ENCODE measurements around the gene DNAH10.

The DNAH10 gene

DNA sequence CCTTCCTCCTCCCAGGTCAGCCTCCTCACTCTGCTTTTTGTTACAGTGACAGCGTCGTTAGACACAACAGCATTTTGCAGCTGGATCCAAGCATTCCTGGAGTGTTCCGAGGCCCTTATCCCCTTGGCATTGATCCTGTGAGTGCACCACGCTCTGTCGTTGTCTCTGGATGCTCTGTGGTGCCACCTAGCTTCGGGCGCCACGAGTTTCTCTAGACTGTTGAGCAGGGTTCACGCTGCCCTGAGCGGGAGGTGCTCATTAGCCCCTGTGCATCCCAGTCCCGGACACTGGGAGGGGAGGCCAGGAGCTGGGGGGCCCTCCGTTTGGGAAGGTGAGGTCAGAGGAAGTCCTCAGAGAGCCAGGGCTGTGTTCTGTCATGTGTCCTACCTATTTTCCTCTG, 17.3 kb upstream of the DNAH10 start:
- DNase-seq (ENCODE audit: low read depth in 2 of 2) = no peak

DNA sequence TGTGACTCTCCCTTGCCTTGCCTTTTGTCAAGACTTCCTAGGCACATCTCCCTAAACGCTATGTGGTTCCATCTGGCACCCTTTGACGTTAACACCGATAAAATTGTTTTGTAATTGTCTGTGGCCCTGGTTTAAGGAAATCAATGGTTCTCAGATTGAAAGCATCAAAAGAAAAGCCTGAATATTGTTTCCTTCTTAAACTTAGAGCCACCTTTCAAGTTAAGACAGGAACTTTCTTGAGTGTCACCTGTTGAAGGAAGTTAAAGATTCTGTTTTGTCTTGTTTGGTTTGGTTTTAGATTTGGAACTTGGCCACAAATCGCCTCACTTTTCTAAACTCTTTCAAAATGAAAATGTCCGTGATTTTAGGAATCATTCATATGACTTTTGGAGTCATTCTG, 14.8 kb upstream of the DNAH10 start:
- no peak for DNase-seq (ENCODE audit: low read depth in 2 of 2)

- no peak for DNase-seq (ENCODE audit: low read depth in 2 of 2)
Measured at GRCh38 chr12:123748161-123748560, 13.9 kb upstream of the DNAH10 start.

- DNase-seq (ENCODE audit: low read depth in 2 of 2) = no peak
Measured at GRCh38 chr12:123748661-123749060, 13.4 kb upstream of the DNAH10 start.

- no peak for DNase-seq (ENCODE audit: low read depth in 2 of 2)
Measured at GRCh38 chr12:123749355-123749754, 12.7 kb upstream of the DNAH10 start.

DNA sequence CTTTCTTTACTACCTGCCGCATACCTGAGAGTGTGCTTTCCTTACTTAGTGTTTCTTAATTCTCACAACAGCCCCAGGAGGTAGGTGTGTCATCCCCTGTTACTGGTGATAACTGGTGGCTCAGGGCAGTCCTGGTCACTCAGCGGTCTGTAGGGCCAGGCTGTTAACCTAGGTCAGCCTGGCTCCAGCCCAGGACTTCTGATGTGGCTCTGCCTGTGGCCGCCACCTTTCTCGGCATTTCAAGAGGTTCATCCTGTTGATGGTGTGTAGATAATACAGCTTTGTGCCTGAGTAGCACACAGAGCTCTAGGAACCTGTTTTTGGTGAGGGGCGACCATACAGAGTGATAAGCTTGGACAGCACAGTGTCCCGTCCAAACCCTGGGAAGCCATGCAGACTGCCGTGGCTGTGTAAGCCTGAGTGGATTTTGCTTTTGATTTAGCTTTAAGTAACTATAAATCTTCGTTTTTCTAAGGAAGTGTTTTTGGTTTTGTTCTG, 11.9 kb upstream of the DNAH10 start:
- no peak for DNase-seq (ENCODE audit: low read depth in 2 of 2)

DNA sequence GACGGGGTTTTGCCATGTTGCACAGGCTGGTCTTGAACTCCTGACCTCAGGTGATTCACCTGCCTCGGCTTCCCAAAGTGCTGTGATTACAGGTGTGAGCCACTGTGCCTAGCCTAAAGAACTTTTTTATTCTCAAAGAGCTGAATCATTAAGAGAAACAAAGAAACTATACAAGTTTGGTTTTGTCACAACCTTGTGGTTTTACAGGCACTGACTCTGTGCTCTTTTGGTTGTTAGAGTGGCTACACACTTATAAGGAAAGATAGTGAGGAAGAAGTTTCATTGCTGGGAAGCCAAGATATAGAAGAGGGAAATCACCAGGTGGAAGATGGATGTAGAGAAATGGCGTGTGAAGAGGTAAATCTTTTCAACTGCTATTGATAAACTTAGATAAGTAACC, 10.1 kb upstream of the DNAH10 start:
- DNase-seq (ENCODE audit: low read depth in 2 of 2) = no peak

DNA sequence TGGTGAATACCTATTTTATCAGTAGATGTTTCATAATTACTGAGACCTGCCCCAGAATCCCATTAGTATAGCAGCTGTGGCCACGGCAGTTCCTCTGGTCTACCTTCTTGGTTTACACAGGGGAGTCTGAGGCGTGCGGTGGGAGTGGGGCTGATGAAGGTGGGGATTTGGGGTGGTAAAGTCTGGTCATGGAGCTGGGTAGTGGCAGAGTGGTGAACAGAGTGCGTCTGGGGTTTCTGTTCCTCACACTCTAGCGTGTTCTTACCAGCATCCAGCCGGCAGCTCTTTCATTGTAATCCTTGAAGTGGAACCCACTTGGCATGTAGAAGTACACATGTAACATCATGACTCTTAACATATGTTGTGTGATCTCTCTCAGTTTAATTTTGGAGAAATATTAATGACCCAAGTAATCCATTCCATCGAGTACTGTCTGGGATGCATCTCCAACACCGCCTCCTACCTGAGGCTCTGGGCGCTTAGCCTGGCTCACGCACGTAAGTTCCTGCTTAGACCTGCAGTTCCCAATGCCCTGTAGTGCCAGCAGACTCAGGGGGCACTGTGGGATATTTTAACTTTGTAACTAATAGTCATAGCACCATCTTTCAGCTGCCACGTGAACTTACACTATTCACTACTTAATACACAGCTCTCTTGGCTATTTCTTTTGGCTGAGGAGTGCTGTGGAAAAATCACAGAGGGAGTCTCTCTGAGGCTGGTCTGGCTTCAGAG, 7.9 kb upstream of the DNAH10 start:
- no peak for DNase-seq (ENCODE audit: low read depth in 2 of 2)

GRCh38 chr12:123757561-123757960, 4.5 kb upstream of the DNAH10 start:
- no peak for DNase-seq (ENCODE audit: low read depth in 2 of 2)

- DNase-seq (ENCODE audit: low read depth in 2 of 2) = no peak
Measured at GRCh38 chr12:123760267-123760938, 1.7 kb upstream of the DNAH10 start.

DNA sequence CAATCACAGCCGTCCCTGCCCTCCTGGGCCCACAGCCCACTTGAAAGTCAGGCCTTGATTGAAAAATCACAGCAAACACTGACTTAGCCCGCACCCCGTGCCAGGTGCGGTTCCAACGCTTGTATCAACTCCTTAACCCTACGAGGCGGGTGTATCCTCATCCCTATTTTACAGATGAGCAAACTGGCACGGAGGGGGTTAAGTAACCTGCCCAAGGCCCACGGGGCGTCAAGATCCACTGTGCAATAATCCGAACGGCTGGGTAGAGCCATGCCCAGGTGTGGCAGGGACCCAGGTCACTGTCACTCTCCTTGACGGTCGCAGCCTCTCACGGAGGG, 583 bp downstream of the DNAH10 start:
- no peak for DNase-seq (ENCODE audit: low read depth in 2 of 2)

- no peak for DNase-seq (ENCODE audit: low read depth in 2 of 2)
Measured at GRCh38 chr12:123763093-123763492, 992 bp downstream of the DNAH10 start.

GRCh38 chr12:123764109-123764508, 2.0 kb downstream of the DNAH10 start:
- no peak for DNase-seq (ENCODE audit: low read depth in 2 of 2)

GRCh38 chr12:123765504-123766035, 3.5 kb downstream of the DNAH10 start:
- no peak for DNase-seq (ENCODE audit: low read depth in 2 of 2)

DNA sequence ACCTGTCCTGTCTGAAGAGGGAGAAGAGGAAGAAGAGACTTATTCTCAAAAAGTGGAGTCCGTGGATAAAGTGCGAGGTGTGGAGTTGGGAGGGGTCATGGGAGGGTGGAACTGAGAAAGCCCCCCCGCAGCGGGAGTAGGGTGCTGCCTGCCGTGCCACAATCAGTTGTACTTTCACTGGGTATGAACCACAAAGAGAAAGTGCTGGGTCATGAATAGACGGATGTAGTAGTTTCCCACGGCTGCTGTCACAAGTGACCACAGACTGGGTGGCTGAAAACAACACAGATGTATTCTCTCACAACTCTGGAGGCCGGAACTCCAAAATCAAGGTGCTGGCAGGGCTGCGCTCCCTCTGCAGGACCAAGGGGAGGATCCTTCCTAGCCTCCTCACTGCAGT, 5.5 kb downstream of the DNAH10 start:
- no peak for DNase-seq (ENCODE audit: low read depth in 2 of 2)

DNA sequence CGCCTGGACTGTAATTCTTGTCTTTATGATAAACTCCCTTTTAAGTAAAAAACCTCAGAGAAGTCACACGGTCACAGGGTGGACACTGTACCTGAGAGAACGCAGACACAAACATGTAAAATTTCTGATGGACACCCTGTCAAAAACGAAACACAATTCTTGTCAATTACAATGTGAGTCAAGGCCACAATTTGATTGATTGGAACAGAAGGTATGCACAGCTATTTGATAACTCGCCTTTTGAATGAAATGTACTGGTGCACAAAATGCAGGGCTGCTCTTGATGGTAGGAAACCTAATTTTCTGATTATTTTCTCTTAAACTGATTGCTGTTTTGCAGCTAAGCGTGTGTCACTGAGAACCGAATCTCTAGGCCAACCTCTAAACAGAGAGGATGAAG, 9.2 kb downstream of the DNAH10 start:
- no peak for DNase-seq (ENCODE audit: low read depth in 2 of 2)

GRCh38 chr12:123772074-123772473, 10.0 kb downstream of the DNAH10 start:
- DNase-seq (ENCODE audit: low read depth in 2 of 2) = no peak

- DNase-seq (ENCODE audit: low read depth in 2 of 2) = no peak
Measured at GRCh38 chr12:123773375-123773774, 11.3 kb downstream of the DNAH10 start.

DNA sequence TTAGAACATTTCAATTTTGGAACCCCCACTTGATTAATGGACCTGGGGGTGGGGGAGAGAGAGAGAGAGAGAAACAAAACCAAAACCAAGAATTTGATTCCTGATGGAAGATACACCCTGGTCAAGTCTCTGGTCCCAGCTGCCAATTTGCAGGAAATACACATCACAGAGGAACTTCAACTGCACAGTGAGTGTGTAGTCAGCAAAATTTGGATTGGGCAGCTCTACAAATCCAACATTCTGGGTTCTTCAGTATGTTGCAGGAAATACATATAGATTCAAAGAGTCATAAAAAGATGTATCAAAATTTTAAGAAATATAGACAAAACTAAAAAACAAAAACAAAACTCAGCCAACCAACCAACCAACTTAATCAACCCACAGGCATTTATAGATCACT, 17.4 kb downstream of the DNAH10 start:
- no peak for DNase-seq (ENCODE audit: low read depth in 2 of 2)

DNA sequence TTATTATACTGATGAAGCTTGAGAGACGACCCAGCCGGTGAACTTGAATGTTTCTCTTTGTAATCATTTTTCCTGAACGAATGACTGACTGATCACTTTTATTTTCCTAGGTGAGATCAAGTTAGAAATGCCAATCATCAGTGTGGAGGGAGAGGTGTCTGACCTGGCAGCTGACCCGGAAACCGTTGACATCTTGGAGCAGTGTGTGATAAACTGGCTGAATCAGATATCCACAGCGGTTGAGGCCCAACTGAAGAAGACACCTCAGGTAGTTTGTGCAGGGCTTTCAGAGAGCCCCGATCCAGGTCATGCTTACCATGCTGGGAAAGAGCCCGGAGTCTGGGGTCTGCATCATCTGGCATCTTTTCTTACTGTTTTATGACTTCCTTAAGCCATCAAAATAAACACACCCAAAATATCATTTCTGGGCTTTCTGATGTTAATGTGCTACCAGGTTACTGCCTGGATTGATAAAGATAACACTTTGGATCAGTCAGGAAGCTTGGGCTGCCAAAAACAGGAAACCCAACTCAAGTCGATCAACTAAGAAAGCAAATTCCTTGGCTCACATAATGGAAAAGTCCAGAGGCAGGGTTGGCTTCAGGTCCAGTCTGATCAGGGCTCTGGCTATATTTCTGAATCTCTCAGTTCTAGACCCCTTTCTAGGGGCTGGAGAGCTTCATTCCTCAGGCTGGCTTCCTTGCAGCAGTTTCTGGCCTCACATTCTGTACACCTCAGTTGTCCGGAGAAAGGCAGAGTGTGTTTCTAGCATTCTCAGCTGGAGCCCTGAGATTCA, 21.1 kb downstream of the DNAH10 start:
- DNase-seq (ENCODE audit: low read depth in 2 of 2) = no peak

DNA sequence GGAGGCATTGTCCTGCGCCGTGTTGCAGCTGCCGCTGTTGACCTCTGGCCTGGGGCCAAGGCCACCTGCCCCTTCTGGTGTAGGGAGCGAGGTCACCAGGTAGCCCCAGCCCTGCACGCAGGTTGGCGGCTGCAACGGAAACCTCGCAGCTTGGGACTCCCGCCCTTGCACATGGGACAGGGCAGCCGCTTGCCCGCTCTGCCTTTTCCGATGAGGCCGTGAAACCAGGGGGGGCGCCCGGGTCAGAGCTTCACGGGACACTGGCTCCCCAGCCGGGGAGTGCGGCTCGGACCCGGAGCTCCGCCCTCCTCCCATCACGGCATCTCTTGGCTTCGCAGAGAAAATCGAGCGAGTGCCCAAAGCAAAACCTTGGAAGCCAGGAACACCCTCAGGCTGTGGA, 25.4 kb downstream of the DNAH10 start:
- no peak for DNase-seq (ENCODE audit: low read depth in 2 of 2)

GRCh38 chr12:123788541-123788940, 26.4 kb downstream of the DNAH10 start:
- DNase-seq (ENCODE audit: low read depth in 2 of 2) = no peak
